CD1c-positive myeloid dendritic cell (primary cell): ENCODE data around the gene NSD1.

ENCODE experiments used
- DNase-seq: peaks from one replicate; pipeline ENCODE4 v3.0.0-alpha.2; 2016; ENCODE audit errors: extremely low spot score

NSD1 gene

DNA sequence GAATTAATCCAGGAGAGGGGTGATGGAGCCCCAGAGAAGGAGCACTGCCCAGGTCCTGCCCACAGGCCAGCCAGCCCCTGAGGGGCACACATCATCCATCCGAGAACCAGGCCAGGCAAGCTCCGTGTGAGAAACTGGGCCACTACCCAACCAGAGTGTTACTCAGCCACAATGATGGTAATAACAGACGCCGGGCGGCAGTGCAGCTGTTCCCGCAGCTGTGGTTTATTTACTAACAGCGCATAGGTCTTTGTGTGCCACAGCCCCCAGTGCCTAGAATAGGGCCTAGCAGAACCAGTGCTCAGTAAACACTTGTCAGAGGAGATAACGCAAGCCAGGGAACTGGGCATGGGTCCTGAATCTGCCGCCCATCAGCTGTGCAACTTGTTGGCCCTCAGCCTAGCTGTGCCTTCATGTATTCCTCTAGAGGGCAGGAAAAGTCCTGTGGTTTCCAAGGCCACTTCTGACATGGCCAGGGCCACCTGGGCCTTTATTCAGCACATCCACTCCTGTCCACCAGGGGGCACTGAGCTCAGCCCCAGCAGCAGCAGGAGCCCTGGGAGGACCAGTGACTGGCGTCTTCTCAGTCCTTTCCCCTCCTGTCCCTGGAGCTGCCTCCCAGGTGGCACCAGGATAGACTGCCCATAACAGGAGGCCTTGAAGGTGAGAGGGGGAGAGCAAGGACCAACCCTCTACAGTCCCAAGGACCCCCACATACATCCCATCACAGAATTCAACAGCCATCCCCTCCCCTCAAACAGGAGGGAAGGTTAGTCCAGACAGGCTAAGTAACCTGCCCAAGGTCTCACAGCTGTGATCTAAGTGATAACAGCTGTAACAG, 176.0 kb downstream of the NSD1 start:
- peak; percentile 62 for DNase-seq

GRCh38 chr5:177310332-177310731, 176.8 kb downstream of the NSD1 start:
- DNase-seq, result no peak

- DNase-seq, result peak; percentile 51
These were observed 177.3 kb downstream of the NSD1 start for GRCh38 chr5:177310757-177311391.

- no peak for DNase-seq
These were observed 177.8 kb downstream of the NSD1 start for GRCh38 chr5:177311392-177311722.

GRCh38 chr5:177311723-177312648, 178.4 kb downstream of the NSD1 start, which contains the start of gene MXD3:
Gene MXD3 (minus strand): TSS chr5:177311898. CDS start chr5:177311830, 68 bp downstream.
- DNase-seq, result peak; percentile 96

DNA sequence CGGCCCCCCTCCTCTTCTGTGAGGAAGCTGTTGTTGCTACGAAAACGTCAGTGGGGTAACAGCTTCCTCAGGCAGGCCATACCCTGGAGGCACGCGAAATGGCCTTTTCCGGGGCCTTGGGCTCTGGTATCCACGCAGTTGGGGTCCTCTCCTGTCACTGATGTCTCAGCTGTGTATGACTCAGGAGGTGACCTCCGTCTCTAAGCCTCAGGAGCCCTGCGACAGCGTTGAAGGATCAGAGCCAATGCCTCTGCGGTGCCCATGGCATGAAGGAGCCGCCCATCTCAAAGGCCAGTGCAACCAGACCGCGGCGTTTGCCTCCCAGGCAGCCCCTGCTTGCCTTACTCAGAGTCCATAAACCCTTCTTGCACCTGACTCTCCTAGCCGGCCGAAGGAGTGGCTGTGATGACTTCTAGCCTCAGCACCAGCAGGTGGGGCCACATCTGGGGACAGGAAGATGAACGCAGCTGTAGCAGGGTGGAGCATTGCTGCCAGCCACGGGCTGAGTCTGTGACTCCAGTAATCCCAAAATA, 179.1 kb downstream of the NSD1 start:
- peak; percentile 74 for DNase-seq

DNA sequence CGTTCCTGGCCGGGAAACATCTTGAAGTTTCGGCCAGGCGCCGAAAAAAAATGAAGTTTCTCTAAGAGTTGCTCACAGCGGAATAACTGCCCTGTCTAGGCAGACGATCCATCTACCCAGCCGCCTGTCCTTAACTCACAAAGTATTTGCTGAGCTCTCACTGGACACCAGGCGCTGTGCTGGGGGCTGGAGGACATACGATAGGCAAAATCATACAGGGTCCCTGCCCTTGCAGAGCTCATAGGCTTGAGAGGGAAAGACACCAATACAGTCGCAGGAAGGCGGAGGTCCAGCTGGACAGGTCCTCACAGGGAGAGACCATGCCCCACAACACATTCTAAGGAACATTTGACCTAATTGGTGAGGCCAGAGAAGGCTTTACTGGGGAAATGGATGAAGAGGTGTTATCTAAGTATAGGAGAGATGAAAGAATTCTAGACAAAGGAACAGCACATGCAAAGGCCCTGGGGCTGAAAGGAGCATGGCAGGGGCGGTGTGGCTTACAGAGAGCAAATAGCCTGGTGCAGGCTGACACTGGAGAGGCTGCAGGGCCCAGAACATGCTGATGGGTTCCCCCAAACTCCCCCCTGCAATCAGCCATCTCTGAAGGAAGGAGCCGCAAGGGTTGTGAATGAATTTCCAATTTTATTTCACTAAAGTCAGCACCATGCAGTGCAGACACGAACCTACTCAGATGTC, 180.1 kb downstream of the NSD1 start:
- no peak for DNase-seq

- no peak for DNase-seq
These were observed 181.1 kb downstream of the NSD1 start for GRCh38 chr5:177314376-177315342.

- DNase-seq, result no peak
These were observed 181.8 kb downstream of the NSD1 start for GRCh38 chr5:177315411-177315810.

- no peak for DNase-seq
These were observed 182.4 kb downstream of the NSD1 start for GRCh38 chr5:177316005-177316404.

- DNase-seq, result peak; percentile 85
These were observed 184.4 kb downstream of the NSD1 start for GRCh38 chr5:177317959-177318377.

GRCh38 chr5:177319913-177320588, 186.5 kb downstream of the NSD1 start:
- DNase-seq, result peak; percentile 58

GRCh38 chr5:177320879-177321278, 187.3 kb downstream of the NSD1 start:
- DNase-seq, result peak; percentile 78

DNA sequence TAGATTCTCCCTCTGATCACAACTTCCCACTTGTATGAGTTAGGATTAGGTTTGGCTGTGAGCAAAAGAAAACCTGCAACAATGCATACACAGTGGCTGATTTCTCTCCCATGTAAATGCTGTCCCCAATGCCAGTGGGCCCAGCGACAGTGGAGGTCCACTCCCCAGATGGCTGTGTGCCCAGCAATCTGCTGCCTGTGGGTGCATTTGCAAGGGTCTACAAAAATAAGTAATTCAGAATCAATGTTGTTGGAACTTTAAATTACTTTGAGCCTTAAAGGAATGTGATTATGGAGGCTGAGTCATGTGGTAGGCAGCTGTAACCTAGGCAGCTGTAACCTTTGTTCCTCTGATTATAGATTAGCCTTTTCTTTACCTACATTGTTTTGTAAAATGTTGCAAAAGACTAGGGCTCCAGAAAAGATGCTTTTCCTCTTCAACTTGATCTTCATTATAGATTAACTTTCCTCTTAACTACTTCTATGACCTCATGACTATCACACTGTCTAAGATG, 192.4 kb downstream of the NSD1 start:
- no peak for DNase-seq

DNA sequence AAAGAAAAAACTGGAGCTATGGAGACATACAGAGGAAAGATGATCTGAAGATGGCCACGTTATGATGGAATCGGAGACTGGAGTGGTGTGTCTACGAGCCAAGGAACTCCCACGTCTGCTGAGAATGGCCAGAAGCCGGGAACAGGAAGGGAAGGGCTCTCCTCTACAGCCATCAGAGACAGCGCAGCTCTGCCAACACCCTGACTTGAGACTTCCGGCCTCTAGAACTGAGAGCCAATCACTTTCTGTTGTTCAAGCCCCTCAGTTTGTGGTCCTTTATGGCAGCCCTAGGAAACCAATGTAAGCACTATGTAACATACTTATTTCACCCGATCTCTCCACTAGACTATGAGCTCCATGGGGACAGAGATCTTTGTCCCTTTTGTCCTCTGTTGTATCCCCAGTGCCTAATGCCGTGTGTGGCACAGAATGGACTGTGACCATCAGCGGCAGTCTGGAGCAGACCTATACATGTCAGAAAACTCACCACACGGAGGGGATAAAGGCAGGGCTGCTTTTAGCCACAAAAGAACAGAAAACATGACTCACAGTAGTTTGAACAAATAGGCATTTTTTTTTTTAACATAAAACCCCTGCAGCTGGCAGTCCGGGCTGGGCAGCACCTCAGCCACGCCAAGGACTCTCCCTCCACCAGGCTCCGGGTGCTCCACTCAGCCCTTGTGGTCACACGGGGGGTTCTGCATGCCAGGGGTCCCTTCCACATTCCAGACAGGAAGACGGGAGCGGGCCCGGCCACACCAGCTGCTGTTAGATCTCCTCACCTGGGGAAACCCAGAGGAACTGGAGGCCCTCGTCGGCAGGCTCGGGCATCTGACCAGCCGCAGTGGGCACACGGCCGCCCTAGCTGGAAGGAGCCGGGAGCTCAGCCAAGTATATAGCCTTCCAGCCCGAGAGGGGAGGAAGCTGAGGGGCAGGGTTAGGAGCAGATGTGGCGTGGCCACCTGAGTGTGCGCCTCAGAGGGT, 194.3 kb downstream of the NSD1 start:
- DNase-seq, result peak; percentile 20

GRCh38 chr5:177328545-177329231, 195.1 kb downstream of the NSD1 start:
- DNase-seq, result no peak

DNA sequence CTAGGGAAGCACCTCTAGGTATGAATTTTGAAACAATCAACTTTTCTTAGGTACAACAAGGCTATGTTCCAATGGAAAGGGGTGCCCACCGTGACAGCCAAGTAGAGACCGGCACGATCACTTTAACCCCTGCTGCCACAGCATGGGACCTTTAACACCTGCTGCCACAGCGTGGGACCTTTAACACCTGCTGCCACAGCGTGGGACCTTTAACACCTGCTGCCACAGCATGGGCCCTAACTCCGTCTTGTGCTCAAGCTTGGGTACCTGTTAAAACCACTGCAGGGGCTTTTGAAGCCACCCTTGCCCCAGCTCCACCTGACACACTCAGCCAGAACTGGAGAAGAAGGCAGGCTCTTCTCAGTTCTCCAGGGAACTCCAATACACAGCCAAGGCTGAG, 196.3 kb downstream of the NSD1 start:
- no peak for DNase-seq
